SKM-1 treated with dmso at 0.1 percent for 144 hours (cell line): ENCODE data around the gene NTF4.
A peak's percentile ranks its signal among the peaks of the same experiment; 100 is the strongest.

Source experiments
- DNase-seq: peaks from one replicate; lab custom pipeline; 2025; ENCODE audit not compliant: unreplicated experiment; lab: John Stamatoyannopoulos, UW

NTF4 gene, protein sequence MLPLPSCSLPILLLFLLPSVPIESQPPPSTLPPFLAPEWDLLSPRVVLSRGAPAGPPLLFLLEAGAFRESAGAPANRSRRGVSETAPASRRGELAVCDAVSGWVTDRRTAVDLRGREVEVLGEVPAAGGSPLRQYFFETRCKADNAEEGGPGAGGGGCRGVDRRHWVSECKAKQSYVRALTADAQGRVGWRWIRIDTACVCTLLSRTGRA

DNA sequence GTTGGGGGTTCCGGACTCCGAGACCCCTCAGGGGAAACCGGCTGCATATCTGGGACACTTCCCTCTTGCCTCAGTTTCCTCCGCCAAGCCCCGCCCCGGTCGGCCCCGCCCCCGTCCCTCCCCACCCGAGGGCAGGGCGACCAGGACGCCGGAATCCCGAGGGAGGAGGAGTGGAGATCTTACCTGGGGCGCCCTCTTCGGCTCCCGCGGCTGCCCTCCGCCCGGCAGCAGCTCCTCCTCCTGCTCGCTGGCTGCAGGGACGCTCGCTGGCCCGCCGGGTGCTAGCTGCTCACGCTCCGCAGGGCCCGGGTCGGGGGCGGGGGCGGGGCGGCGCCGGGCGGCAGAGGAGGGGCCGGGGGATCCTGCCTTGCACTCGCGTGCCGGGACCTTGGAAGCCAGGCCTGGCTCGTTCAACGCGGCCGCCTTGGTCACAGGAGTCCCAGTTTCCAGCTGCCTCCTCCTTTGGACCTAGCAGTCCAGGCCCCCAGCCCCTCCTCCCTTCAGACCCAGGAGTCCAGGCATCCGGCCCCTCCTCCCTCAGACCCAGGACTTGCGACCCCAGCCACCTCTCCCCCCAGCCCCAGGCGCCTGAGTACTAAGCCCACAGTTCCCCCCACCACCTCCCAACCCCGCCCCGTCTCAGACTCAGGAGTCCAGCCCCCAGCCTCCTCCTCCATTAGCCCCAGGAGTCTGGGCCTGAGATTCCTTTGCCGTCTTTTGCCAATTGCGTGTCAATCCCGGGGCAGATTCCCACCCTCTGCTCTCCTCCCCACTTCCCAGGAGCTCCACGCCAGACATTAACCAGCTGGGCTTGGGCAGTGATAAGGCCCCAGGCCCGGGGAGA is at the start of gene NTF4:
Gene NTF4 (minus strand): TSS at position 51 of the 844 bp plus-strand sequence. CDS start 2,821 bp downstream, outside the sequence.
- DNase-seq, result no peak

DNA sequence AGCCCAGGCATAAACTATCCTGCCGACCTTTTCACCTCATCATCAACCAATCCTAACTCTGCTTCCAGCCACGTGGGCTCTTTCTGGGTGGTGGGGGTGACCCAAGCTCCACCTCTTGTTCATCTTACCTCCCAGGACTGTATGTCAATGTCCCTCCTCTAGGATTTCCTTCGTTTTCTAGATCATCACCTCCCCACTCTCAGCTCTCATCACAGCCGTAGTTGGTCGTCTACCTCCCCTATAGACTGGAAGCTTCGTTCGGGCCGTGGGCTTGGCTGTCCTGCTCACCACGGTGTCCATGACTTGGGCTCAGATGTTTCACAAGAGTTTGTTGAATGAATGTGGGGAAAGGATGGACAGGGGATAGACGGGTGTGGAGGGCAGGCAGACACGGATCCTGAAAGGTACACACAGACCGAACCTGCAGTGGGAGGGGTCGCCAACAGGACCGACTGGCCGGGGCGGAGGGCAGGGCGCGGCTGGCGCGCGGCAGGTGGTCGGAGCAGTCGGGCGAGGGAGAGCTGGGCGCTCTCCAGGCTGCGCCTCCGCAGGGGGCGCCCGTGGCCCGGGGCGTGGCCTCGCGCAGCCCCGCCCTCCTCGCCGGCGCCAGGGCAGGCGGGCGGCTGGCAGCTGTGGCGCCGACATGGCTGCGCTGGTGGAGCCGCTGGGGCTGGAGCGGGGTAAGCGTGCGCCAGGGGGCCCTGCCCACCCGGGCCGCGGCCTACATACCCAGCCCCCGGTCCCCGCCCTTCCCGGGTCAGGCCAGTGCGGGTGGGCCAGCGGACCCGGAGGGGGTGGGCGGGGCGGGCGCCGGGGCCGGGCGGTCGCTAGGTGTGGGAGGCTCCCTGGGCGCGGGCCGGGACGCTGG is 49.4 kb upstream of the NTF4 start, which contains the start of gene LIN7B:
Gene LIN7B (plus strand): TSS at position 609 of the 868 bp plus-strand sequence. CDS start 35 bp downstream, at position 644.
- DNase-seq, result peak; percentile 16

DNA sequence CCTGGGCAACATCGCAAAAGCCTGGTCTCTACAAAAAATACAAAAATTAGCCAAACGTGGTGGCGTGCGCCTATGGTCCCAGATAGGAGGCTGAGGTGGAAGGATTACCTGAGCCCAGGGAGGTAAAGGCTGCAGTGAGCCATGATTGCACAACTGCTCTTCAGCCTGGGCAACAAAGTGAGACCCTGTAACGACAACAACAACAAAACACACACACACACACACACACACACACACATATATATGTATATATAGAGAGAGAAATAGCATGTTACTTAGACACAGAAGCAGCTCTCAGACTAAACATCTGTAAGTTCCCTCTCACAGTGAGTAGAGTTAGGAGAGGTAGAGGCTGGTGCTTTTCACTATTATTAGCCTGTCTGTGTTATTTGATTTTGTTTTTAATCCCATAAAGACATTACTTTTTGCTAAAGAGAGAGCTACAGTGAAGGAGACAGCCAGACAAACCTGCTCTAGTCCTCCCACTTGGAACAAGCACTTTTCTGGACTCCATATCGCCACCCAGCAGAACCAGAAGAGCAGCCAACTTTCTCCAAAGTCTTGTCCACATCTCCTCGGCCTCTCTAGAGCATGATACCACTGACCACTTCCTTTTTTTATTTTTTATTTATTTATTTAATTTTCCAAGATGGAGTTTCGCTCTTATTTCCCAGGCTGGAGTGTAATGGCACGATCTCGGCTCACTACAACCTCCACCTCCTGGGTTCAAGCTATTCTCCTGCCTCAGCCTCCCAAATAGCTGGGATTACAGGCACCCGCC is 46.8 kb upstream of the NTF4 start:
- no peak for DNase-seq

DNA sequence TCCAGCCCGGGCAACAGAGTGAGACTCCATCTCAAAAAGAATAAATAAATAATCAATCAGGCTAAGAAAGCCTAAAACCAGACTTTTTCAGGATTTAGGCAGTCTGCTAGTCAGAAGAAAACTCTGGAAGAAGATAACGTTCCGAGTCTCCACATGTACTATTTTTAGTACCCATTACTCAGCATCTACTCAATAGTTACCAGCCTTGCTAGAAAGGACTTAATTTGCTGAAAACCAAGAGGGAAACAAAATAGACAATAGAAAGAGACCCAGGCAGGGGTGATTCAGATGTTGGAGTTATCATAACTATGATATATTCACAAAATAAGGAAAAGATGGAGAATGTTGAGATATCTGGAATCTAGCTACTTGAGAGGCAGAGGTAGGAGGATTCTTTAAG is 45.9 kb upstream of the NTF4 start:
- DNase-seq, result no peak

DNA sequence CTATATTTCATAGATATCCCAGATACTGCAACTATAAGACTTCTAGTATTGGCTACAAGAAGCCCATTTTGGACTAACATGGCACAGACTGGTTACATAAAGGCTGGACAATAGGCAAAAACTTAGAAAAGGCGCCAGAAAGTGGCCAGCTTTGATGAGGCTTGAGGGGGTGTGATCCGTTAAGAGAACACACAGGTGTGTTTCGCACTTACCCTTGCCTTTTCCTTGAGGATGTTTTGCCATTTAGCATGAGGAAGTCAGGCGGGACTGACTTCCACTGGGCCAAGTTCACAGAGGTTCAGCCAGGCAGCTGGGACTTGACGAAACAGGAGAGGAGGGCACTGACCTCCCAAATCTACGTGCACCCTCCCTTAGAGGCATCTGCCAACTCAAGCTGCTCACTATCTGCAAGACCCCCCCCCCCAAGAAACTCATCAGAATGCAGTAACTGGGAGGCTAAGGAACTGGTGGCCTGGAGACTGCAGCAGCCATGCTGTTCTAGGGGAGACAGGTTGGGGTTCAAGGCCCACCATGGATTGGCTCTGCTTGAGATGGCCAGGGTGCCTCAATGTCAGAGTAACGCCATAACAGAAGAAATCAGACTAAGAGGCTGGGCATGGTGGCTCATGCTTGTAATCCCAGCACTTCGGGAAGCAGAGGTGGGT is 45.1 kb upstream of the NTF4 start:
- no peak for DNase-seq

DNA sequence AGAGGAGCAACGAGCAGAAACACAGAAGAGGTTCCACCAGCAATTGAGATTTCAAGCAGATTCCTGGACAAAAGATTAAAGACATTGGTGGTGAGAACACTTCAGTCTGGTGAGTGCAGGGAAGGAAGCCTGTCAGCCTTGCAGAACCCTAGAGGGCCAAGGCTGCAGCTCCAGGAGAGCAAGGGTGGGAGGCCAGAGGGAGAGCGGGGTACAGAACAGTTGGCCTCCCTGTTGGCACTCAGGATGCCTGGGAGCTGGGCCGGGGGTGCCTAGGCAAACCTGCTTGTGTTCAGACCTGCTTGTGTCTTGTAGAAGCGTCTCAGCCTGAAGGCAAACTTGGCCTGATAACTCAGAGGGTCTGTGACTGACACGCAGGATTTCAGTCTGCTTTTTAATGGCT is 44.4 kb upstream of the NTF4 start:
- DNase-seq, result no peak

DNA sequence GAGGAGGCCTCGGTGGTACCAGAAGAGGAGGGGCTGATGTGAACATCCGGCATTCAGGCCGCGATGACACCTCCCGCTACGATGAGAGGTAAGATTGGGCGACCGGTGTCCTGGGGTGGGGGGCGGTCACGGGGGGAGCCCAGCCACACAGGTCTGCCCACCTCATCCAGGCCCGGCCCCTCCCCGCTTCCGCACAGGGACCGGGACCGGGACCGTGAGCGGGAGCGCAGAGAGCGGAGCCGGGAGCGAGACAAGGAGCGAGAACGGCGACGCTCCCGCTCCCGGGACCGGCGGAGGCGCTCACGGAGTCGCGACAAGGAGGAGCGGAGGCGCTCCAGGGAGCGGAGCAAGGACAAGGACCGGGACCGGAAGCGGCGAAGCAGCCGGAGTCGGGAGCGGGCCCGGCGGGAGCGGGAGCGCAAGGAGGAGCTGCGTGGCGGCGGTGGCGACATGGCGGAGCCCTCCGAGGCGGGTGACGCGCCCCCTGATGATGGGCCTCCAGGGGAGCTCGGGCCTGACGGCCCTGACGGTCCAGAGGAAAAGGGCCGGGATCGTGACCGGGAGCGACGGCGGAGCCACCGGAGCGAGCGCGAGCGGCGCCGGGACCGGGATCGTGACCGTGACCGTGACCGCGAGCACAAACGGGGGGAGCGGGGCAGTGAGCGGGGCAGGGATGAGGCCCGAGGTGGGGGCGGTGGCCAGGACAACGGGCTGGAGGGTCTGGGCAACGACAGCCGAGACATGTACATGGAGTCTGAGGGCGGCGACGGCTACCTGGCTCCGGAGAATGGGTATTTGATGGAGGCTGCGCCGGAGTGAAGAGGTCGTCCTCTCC is 43.2 kb upstream of the NTF4 start:
- DNase-seq, result no peak

DNA sequence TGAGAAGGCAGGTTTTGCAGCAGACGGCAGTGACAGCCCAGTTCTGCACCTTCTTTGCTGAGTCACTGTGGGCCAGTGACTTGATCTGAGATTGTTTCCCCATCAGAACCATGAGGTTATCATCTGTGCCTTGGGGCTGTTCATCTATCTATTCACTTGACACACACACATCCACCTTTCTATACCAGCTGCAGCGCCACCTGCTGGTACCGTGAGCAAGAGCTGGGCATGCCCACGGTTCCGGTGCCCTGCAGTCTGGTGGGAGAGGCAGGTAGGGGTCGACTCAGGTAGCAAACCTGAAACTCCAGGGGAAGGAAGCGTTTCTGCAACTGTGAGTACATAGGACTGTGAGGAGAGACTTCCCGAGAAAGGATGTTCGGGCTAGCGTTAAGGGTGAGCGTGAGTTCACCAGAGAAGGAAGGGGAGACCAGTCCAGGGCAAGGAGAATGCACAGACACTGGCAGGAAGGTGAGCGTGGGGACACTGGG is 42.1 kb upstream of the NTF4 start:
- no peak for DNase-seq

DNA sequence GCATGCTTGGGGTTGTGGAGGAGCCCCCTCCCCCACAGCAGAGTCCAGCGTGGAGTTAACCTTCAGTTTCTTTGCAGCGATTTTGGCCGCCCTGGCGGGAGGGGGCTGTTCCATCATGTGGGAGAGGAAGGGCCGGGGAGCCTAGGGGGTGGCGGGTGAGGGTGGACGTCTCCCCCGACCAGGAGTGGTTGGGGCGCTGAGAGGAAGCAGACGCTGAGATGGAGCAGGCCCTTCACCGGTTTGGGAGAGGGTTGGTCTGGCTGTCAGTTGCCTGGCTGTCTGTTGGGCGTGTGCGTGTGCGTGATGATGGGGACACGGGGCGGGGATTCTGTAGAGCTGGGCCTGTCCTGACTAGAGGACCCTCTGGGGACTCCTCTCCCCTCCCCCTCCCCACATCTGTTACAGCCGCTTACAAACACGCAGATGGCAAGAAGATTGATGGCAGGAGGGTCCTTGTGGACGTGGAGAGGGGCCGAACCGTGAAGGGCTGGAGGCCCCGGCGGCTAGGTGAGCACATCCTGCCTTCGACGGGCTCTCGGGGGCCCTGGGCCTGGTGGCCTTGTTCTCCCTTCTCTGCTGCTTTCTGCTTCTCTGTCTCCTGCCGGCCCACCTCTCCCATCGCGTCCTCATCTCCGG is 39.7 kb upstream of the NTF4 start:
- DNase-seq, result no peak

DNA sequence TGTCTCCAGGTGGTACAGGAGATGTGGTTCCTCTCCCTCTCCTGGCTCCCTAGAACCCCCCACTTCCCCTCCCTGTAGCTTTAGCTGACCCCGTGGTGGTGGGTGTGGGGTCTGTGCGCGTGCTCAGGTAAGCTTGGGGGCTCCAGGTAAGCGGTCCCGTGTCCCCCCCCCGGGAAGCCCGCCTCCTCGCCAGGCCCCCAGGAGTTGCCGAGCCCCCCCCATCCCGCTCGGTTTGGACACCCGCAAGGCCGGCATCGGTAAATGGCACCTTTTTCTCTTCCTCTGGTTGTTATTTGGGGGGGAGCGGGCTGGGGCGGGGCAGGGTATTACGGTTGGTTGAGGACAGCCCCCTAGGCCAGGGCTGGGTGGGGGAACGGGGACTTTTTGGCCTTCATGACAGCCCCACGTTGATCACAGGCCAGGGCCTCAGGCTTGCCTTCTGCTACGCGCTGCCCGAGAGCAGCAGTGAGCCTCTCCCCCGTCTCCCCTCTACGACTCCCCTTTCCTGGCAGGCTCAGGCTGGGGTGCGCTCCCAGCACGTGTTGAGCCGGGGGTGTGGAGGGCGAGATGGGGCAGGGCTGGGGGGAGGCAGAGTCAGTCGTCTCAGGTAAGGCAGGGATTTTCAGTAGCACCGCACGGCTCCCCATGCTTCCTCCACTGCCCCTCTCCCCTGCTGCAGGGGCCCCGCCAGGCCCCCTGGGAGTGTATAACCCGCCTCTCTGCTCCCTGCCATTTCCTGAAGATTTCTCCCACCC is 38.9 kb upstream of the NTF4 start:
- no peak for DNase-seq

DNA sequence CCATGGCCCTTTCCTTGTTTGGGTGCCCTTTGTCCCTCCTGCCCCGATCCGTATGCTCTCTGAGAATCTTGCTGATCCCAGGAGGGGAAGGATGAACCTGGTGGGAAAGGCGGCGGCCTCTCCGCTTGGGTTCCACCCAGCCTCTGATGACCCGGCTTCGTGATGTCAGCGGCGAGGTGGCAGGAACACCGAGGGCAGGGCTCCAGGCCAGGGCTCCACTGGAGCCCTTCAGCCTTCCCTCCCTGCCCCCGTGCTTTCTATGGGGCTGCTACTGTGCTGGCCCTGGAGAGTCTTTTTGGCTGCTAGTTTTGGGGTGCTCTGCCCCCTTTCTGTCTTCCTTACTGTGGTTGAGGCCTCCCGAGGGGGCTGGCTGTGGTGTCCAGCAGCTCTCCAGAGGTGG is 37.7 kb upstream of the NTF4 start:
- DNase-seq, result no peak

DNA sequence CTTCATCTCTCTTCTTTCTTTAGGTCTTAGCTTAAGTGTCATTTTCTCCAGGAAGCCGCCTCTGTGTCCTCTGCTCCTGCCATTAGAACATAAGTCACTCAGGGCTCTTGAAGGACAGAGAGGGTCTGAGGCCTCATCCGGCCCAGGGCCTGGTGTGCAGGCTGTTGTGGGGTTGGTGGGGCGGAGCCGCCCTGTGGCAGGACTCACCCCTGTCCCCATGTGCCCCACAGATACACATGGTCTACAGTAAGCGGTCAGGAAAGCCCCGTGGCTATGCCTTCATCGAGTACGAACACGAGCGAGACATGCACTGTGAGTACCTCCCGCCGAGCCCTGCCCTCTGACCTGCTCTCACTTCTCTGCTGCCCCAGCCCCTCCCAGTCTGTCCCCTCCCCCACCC is 36.5 kb upstream of the NTF4 start:
- DNase-seq, result no peak

DNA sequence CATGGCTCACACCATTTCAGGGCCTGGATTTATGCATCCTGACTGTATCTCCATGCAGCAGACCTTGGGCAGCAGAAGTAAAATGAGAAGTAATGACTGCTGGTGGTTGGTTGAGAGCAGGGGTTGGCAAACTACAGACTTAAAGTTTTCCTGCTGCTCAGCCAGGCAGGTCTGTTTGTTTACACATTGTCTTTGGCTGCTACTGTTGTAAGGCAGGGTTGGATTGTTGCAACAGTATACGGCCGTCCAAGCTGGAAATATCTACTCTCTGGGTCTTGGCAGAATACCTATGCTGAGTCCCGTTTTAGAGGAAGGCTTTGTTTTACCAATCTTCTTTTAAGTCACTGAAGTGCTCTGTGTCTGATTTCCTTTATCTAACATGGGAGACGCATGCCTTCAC is 34.2 kb upstream of the NTF4 start:
- DNase-seq, result no peak

DNA sequence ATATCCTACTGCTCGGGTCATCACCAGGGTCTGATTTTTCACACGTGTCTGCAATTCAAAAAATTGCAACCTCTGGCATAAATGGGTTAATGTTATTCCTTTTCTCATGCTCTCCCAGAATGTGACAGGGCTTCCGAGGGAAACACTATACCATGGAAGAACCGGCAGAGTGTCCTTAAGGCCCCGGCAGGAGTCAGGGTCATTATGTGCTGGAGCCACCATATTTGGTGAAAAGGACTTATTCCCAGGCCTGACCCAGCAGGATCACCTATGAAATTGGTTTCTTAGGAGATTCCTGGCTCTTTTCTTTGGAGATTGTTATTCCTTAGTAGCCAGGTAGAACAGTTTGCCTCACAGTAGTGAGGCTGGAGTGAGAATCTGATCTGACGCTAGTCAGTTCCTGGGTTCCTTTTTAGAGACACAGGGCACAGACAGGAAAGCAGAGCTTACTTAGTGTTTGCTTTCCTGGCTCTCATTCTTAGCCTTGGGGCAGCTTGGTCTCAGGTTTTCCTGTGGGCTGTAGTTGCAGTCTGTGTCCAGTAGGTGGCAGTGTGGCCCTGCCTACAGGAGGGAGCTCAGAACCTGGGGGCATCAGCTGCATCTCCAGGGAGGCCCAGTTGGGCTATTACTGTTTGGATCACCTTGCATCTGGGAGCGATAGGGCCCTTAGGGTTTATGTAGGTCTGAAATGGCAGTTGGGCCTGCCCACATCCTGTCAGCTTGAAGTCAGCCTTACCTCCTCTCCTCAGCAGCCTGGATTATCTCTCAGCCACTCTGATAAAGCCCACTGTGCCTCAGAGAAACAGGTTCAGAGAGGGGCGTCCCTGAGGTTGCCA is 33.1 kb upstream of the NTF4 start:
- peak; percentile 26 for DNase-seq

DNA sequence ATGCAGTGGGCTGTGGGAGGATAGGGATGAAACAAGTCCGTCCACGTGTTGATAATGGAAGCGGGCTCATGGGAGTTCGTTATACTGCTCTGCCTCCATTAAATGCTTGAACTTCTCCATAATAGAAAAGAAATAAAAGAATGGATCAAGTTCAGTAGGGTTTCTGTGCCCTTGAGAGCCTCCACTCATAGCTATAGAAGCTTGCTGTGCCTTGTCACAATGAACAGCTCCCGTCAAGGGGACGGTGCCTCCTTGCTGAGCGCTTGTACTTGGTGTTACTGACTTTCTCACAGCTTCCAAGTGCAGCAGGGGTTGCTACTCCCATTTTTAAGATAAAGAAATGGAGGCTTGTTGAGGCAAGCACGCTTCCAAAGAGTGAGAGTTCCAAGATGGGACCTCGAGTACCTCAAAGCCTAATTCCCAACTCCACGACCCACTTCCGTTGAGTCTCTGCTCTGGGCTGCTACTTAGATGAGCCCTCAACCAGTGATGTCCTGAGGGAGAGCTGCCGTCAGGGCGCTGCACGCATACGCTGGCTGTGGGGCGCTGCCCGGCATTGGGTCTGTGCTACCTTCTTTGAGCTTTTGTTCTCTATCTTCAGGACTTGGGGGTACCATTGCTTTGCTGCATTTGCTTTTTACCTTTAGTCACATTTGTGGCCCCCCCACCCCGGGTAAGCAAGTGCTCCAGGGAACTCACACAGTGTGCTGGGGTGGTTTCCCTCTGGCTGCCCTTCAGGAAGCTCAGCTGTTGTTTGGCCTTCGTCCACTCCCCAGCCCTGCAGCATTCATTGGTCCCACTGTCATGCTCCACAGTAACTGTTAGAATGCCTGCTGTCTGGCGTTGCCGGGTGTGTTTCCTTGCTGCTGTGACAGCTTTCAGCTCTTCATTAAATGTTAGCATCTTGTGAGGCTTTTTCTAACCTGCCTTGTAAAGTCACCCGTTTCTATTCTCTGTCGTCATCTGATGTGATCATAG is 30.2 kb upstream of the NTF4 start:
- no peak for DNase-seq

DNA sequence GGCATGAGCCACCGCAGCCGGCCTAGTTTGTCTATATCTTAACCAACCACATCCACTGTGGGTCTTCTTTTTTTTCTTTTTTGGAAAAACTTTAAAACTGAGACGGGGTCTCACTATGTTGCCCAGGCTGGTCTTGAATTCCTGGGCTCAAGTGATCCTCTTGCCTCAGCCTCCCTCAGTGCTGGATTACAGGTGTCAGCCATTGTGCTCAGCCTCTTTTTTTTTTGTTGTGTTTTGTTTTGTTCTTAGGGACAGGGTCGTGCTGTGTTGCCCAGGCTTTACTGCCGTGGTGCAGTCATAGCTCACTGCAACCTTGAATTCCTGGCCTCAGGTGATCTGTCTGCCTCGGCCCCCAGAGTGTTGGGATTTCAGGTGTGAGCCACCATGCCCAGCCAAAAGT is 28.1 kb upstream of the NTF4 start:
- DNase-seq, result no peak
